Fibroblast of mammary gland (primary cell): ENCODE measurements around the gene BPHL.
"Not testable (repeated sequence)": the region's sequence is repeated elsewhere in the genome, so short reads cannot be mapped to it uniquely, and the experiment has no call there.

ENCODE experiments used
- DNase-seq: peaks from one replicate; pipeline ENCODE4 v3.0.0-alpha.2; 2010; ENCODE audit warnings: low read depth
- H3K4me3 ChIP-seq: 2 replicates; pipeline ENCODE4 v1.5.1; 2011; ENCODE audit warnings: low read depth, mild to moderate bottlenecking, low read length, moderate library complexity; ENCODE audit not compliant: control insufficient read depth
- TF ChIP-seq, protein P1 (sequence below): conservative IDR thresholded peaks from 2 replicates; pipeline ENCODE4 v1.5.1; 2011; ENCODE audit warnings: low read depth, low read length, inconsistent platforms; ENCODE audit not compliant: control insufficient read depth, insufficient read depth

Gene BPHL

GRCh38 chr6:3162565-3163247 is 44.2 kb downstream of the BPHL start:
- TF ChIP-seq, protein P1, sequence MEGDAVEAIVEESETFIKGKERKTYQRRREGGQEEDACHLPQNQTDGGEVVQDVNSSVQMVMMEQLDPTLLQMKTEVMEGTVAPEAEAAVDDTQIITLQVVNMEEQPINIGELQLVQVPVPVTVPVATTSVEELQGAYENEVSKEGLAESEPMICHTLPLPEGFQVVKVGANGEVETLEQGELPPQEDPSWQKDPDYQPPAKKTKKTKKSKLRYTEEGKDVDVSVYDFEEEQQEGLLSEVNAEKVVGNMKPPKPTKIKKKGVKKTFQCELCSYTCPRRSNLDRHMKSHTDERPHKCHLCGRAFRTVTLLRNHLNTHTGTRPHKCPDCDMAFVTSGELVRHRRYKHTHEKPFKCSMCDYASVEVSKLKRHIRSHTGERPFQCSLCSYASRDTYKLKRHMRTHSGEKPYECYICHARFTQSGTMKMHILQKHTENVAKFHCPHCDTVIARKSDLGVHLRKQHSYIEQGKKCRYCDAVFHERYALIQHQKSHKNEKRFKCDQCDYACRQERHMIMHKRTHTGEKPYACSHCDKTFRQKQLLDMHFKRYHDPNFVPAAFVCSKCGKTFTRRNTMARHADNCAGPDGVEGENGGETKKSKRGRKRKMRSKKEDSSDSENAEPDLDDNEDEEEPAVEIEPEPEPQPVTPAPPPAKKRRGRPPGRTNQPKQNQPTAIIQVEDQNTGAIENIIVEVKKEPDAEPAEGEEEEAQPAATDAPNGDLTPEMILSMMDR, result no peak
- H3K4me3 ChIP-seq, result peak overlapping the region; percentile 63
- peak; percentile 69 for DNase-seq

DNA sequence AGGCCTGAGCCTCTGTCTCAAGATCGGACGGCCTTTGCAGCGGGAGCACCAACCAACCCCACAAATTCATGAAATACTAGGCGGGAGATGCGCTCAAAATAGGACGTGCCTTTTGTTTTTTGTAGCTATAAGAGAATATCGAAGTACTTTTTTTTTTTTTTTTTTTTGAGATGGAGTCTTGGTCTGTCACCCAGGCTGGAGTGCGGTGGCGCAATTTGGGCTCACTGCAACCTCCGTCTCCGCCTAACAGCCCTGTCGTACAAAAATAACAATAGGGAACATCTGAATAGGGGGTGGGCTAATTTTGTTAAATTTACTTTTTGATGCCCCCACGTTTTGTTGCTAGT is 44.7 kb downstream of the BPHL start:
- no peak for DNase-seq
- H3K4me3 ChIP-seq, result peak overlapping the region; percentile 54
- TF ChIP-seq, protein P1, result no peak

DNA sequence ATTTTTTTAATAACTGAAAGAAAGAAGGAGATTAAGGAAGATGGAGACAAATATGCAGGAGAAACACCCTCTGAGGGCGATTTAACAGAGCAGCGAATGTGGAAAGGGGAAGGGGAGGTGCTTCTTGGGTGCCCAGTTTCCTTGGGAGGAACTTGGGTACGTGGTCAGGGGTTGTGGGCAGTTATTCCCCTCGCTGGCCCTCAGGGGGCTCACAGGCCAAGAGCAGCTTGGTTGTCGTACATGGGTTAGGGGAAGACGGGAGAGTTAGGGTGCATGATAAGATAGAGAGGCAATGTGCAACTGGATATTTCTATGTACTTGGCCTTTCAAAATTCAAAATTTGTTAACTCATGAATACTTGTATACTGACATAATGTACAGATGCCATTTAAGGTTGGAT is 45.9 kb downstream of the BPHL start:
- TF ChIP-seq, protein P1, result no peak
- no peak for DNase-seq
- no peak overlapping the region for H3K4me3 ChIP-seq

- DNase-seq, result peak; percentile 28
- H3K4me3 ChIP-seq, result no peak overlapping the region
- TF ChIP-seq, protein P1, result no peak
Measured at GRCh38 chr6:3165631-3166534, 47.4 kb downstream of the BPHL start.

DNA sequence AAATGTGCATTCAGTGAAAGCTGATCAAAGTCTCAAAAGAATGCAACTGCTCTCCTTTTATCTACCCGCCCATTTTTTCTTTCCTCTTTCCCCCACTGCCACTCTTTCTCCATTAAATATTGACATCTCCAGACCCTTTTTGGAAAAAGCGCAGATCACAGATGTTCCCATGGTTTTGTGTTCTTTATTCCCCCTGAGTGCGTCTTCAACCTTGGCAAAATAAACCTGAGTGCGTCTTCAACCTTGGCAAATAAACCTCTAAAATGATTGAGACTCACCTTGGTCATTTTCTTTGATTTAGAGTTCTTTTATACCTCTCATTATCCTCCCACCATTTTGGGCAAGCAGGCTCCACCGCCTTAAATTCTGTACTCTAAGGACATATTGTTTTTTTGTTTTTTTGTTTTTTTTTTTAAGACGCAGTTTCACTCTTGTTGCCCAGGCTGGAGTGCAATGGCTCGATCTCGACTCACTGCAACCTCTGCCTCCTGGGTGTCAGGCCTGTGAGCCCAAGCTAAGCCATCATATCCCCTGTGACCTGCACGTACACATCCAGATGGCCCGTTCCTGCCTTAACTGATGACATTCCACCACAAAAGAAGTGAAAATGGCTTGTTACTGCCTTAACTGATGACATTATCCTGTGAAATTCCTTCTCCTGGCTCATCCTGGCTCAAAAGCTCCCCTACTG is 48.2 kb downstream of the BPHL start:
- not testable (repeated sequence) for DNase-seq, H3K4me3 ChIP-seq

DNA sequence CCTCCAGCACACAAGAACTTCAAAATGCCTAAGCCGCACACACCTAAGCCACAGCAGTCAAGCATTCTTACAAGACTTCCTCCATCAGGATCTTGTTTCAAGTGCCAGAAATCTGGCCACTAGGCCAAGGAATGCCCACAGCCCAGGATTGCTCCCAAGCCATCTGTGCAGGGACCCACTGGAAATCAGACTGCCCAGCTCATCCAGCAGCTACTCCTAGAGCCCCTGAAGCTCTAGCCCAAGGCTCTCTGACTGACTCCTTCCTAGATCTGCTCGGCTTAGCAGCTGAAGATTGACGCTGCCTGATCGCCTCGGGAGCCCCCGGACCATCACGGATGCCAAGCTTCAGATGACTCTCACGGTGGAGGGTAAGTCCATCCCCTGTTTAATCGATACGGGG is 49.5 kb downstream of the BPHL start:
- not testable (repeated sequence) for H3K4me3 ChIP-seq, DNase-seq

DNA sequence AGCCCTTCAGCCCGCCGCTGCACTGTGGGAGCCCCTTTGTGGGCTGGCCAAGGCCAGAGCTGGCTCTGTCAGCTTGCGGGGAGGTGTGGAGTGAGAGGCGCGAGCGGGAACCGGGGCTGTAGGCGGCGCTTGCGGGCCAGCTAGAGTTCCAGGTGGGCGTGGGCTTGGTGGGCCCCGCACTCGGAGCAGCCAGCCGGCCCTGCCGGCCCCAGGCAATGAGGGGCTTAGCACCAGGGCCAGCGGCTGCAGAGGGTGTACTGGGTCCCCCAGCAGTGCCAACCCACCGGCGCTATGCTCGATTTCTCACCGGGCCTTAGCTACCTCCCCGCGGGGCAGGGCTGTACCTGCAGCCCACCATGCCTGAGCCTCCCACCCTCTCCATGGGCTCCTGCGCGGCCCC is 52.2 kb downstream of the BPHL start:
- not testable (repeated sequence) for DNase-seq

DNA sequence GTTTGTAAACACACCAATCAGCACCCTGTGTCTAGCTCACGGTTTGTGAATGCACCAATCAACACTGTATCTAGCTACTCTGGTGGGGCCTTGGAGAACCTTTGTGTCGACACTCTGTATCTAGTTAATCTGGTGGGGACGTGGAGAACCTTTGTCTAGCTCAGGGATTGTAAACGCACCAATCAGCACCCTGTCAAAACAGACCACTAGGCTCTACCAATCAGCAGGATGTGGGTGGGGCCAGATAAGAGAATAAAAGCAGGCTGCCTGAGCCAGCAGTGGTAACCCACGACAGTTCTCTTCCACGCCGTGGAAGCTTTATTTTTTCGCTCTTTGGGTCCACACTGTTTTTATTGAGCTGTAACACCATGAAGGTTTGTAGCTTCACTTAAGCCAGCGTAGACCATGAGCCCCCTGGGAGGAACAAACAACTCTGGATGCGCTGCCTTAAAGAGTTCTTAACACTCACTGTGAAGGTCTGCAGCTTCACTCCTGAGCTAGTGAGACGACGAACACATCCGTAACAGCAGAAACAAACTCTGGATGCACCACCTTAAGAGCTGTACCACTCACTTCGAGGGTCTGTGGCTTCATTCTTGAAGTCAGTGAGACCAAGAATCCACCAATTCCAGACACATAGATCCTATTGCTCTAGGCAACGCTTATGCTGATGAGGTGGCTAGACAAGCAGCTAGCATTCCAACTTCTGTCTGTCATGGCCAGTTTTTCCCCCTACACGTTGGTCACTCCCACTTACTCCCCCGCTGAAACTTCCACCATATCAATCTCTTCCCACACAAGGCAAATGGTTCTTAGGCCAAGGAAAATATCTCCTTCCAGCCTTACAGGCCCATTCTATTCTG is 53.0 kb downstream of the BPHL start:
- peak; percentile 67 for DNase-seq
- H3K4me3 ChIP-seq, result not testable (repeated sequence)

More for the DNA sequence above, 52.2 kb downstream of the BPHL start:
- not testable (repeated sequence) for H3K4me3 ChIP-seq

DNA sequence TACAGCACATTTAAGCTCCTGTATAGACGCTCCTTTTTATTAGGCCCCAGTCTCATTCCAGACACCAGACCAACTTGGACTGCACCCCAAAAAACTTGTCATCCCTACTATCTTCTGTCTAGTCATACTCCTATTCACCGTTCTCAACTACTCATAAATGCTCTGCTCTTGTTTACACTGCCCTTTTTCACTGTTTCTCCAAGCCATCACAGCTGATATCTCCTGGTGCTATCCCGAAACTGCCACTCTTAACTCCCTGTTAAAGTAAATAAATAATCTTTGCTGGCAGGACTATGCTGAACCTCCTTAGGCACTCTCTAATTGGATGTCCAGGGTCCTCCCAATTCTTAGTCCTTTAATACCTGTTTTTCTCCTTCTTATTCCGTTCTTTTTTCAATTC is 54.3 kb downstream of the BPHL start:
- H3K4me3 ChIP-seq, DNase-seq: not testable (repeated sequence)

DNA sequence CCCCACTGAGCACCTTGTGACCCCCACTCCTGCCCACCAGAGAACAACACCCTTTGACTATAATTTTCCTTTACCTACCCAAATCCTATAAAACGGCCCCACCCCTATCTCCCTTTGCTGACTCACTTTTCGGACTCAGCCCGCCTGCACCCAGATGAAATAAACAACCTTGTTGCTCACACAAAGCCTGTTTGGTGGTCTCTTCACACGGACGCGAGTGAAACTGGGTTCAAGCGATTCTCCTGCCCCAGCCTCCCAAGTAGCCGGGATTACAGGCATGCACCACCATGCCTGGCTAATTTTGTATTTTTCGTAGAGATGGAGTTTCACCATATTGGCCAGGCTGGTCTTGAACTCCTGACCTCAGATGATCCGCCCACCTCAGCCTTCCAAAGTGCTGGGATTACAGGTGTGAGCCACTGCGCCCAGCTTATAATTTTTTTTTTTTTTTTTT is 55.2 kb downstream of the BPHL start:
- H3K4me3 ChIP-seq, DNase-seq: not testable (repeated sequence)
